ENCODE data around the gene MAG.

Gene MAG

GRCh38 chr19:35251456-35251855 lies 40.5 kb upstream of the MAG start:
- no peak overlapping the region for H3K4me3 ChIP-seq (replicated peaks; ENCODE audit: insufficient read depth, low read length)
- no peak for DNase-seq (ENCODE audit: low read depth in 1 of 2, low spot score in 1 of 2)
- H3K27ac ChIP-seq (replicated peaks): no peak overlapping the region
- TF ChIP-seq CTCF (IDR thresholded peaks at IDR 0.05; ENCODE audit: insufficient read depth, low read length) (no peak), SPI1 (IDR thresholded peaks at IDR 0.05; ENCODE audit: borderline replicate concordance, low read depth) (no peak), POLR2AphosphoS5 (IDR thresholded peaks at IDR 0.05; ENCODE audit: low read depth) (no peak), REST (IDR thresholded peaks at IDR 0.05; ENCODE audit: insufficient replicate concordance, low read depth) (no peak), GABPA (IDR thresholded peaks at IDR 0.05; ENCODE audit: low read depth) (no peak)
- peaks cover 41% of the 10 kb centered on the region for H3K27me3 ChIP-seq (ENCODE audit: insufficient read depth, poor library complexity, severe bottlenecking)

GRCh38 chr19:35253316-35254286 lies 38.4 kb upstream of the MAG start:
- Histone ChIP-seq H3K27ac (replicated peaks) (no peak overlapping the region), H3K27me3 (ENCODE audit: insufficient read depth, poor library complexity, severe bottlenecking) (peaks cover 24% of the 10 kb centered on the region), H3K4me3 (replicated peaks; ENCODE audit: insufficient read depth, low read length) (no peak overlapping the region)
- DNase-seq (ENCODE audit: low read depth in 1 of 2, low spot score in 1 of 2): no peak
- no peak for TF ChIP-seq SPI1 (IDR thresholded peaks at IDR 0.05; ENCODE audit: borderline replicate concordance, low read depth)
- TF ChIP-seq POLR2AphosphoS5 (IDR thresholded peaks at IDR 0.05; ENCODE audit: low read depth): no peak
- TF ChIP-seq GABPA (IDR thresholded peaks at IDR 0.05; ENCODE audit: low read depth): no peak
- TF ChIP-seq CTCF (IDR thresholded peaks at IDR 0.05; ENCODE audit: insufficient read depth, low read length): no peak
- no peak for TF ChIP-seq REST (IDR thresholded peaks at IDR 0.05; ENCODE audit: insufficient replicate concordance, low read depth)

GRCh38 chr19:35254341-35255297 lies 37.3 kb upstream of the MAG start:
- DNase-seq (ENCODE audit: low read depth in 1 of 2, low spot score in 1 of 2): no peak
- Histone ChIP-seq H3K27ac (replicated peaks) (no peak overlapping the region), H3K27me3 (ENCODE audit: insufficient read depth, poor library complexity, severe bottlenecking) (peaks cover 13% of the 10 kb centered on the region), H3K4me3 (replicated peaks; ENCODE audit: insufficient read depth, low read length) (no peak overlapping the region)
- TF ChIP-seq SPI1 (IDR thresholded peaks at IDR 0.05; ENCODE audit: borderline replicate concordance, low read depth) (no peak), REST (IDR thresholded peaks at IDR 0.05; ENCODE audit: insufficient replicate concordance, low read depth) (no peak), GABPA (IDR thresholded peaks at IDR 0.05; ENCODE audit: low read depth) (no peak), CTCF (IDR thresholded peaks at IDR 0.05; ENCODE audit: insufficient read depth, low read length) (no peak), POLR2AphosphoS5 (IDR thresholded peaks at IDR 0.05; ENCODE audit: low read depth) (no peak)

All from HL-60 (cell line).